Skeletal muscle tissue (tissue), 4 donors: ENCODE measurements around the gene GALM. TPM values are rescaled to one million over a fixed set of nuclear protein-coding genes. Genes with fewer than 3 reads are reported as not detected.

Experiments
- H3K27ac ChIP-seq: one replicate; pipeline ENCODE4 v1.7.0; 2013; ENCODE audit warnings: mild to moderate bottlenecking, low read depth, low read length, inconsistent platforms
- H3K27me3 ChIP-seq, 3 donors: one replicate each; pipeline ENCODE4 v1.7.0; 2013; ENCODE audit warnings: low read length in 3 of 3; ENCODE audit not compliant: control insufficient read depth in 3 of 3, insufficient read depth in 3 of 3
- H3K36me3 ChIP-seq, 3 donors: one replicate each; pipeline ENCODE4 v1.7.0; 2013; ENCODE audit warnings: low read length in 3 of 3; ENCODE audit not compliant: control insufficient read depth in 3 of 3, insufficient read depth in 3 of 3
- H3K4me1 ChIP-seq, 3 donors: one replicate each; pipeline ENCODE4 v1.7.0; 2013; ENCODE audit warnings: low read length in 3 of 3, mild to moderate bottlenecking in 3 of 3; ENCODE audit not compliant: control insufficient read depth in 3 of 3, insufficient read depth in 3 of 3
- H3K4me3 ChIP-seq, 3 donors: one replicate each; pipeline ENCODE4 v1.7.0; 2013; ENCODE audit warnings: low read length in 3 of 3
- H3K9ac ChIP-seq, 3 donors: one replicate each; pipeline ENCODE4 v1.7.0; 2013; ENCODE audit warnings: low read length in 3 of 3, mild to moderate bottlenecking in 3 of 3, moderate library complexity in 2 of 3, low read depth in 1 of 3
- H3K9me3 ChIP-seq, 3 donors: one replicate each; pipeline ENCODE4 v1.7.0; 2013; ENCODE audit warnings: low read length in 3 of 3; ENCODE audit not compliant: control insufficient read depth in 3 of 3
- total RNA-seq: library from RNA; depleted of rRNA; stranded (reverse); fragments of >200 nt; gene quantifications from one replicate; pipeline ENCODE4 v1.2.3, GENCODE V29; 2014
- donor health status: Osteomylitis.

The GALM gene
- total RNA-seq, 1 donor from 2014 or later, result 18.3 TPM

GRCh38 chr2:38656866-38657480, 8.9 kb upstream of the GALM start:
- Histone ChIP-seq H3K4me1 (peaks cover 0 to 4% (median 0%) of the 10 kb centered on the region in 3 donors), H3K36me3 (no peaks in the 10 kb centered on the region), H3K9me3 (no peaks in the 10 kb centered on the region), H3K9ac (no peak overlapping the region), H3K27ac (no peak overlapping the region), H3K27me3 (no peaks in the 10 kb centered on the region), H3K4me3 (no peak overlapping the region)

- no peak overlapping the region for H3K9ac ChIP-seq
- no peaks in the 10 kb centered on the region for H3K36me3 ChIP-seq
- H3K4me1 ChIP-seq, result peaks cover 0 to 4% (median 0%) of the 10 kb centered on the region in 3 donors
- H3K4me3 ChIP-seq, result no peak overlapping the region
- H3K9me3 ChIP-seq, result no peaks in the 10 kb centered on the region
- no peaks in the 10 kb centered on the region for H3K27me3 ChIP-seq
- H3K27ac ChIP-seq, result no peak overlapping the region
Observed at GRCh38 chr2:38658613-38659012, 7.3 kb upstream of the GALM start.

- H3K36me3 ChIP-seq, result no peaks in the 10 kb centered on the region
- no peak overlapping the region for H3K27ac ChIP-seq
- H3K4me1 ChIP-seq, result peaks cover 0 to 4% (median 0%) of the 10 kb centered on the region in 3 donors
- no peak overlapping the region for H3K9ac ChIP-seq
- no peaks in the 10 kb centered on the region for H3K9me3 ChIP-seq
- H3K4me3 ChIP-seq, result no peak overlapping the region
- H3K27me3 ChIP-seq, result no peaks in the 10 kb centered on the region
Observed at GRCh38 chr2:38659115-38659514, 6.8 kb upstream of the GALM start.

- H3K4me1 ChIP-seq, result peaks cover 0 to 2% (median 0%) of the 10 kb centered on the region in 3 donors
- no peaks in the 10 kb centered on the region for H3K9me3 ChIP-seq
- no peak overlapping the region for H3K9ac ChIP-seq
- no peak overlapping the region for H3K4me3 ChIP-seq
- H3K27me3 ChIP-seq, result no peaks in the 10 kb centered on the region
- no peaks in the 10 kb centered on the region for H3K36me3 ChIP-seq
- no peak overlapping the region for H3K27ac ChIP-seq
Observed at GRCh38 chr2:38660282-38660681, 5.6 kb upstream of the GALM start.

- no peaks in the 10 kb centered on the region for H3K27me3 ChIP-seq
Observed at GRCh38 chr2:38661306-38661705, 4.6 kb upstream of the GALM start.

GRCh38 chr2:38666556-38666910, 619 bp downstream of the GALM start:
- Histone ChIP-seq H3K4me3 (peak overlapping the region; percentile 91 to 98 (median 95)), H3K27ac (peak overlapping the region; percentile 79), H3K9ac (peak overlapping the region; percentile 81 to 85 (median 85)), H3K9me3 (no peaks in the 10 kb centered on the region), H3K27me3 (no peaks in the 10 kb centered on the region), H3K36me3 (no peaks in the 10 kb centered on the region), H3K4me1 (peaks cover 14 to 21% (median 14%) of the 10 kb centered on the region in 3 donors)

More at GRCh38 chr2:38661306-38661705, 4.6 kb upstream of the GALM start:
- Histone ChIP-seq H3K9me3 (no peaks in the 10 kb centered on the region), H3K27ac (no peak overlapping the region), H3K4me1 (peaks cover 3 to 11% (median 3%) of the 10 kb centered on the region in 3 donors), H3K9ac (no peak overlapping the region), H3K4me3 (no peak overlapping the region), H3K36me3 (no peaks in the 10 kb centered on the region)

- Histone ChIP-seq H3K4me3 (no peak overlapping the region), H3K27ac (no peak overlapping the region), H3K4me1 (peaks cover 14 to 21% (median 14%) of the 10 kb centered on the region in 3 donors), H3K27me3 (no peaks in the 10 kb centered on the region), H3K36me3 (peaks cover 0 to 2% (median 0%) of the 10 kb centered on the region in 3 donors), H3K9ac (no peak overlapping the region), H3K9me3 (no peaks in the 10 kb centered on the region)
Observed at GRCh38 chr2:38668092-38668491, 2.2 kb downstream of the GALM start.

- H3K9ac ChIP-seq, result no peak overlapping the region
- H3K9me3 ChIP-seq, result no peaks in the 10 kb centered on the region
- no peak overlapping the region for H3K4me3 ChIP-seq
- no peak overlapping the region for H3K27ac ChIP-seq
- H3K36me3 ChIP-seq, result peaks cover 0 to 2% (median 0%) of the 10 kb centered on the region in 3 donors
- peaks cover 14 to 21% (median 14%) of the 10 kb centered on the region in 3 donors for H3K4me1 ChIP-seq
- no peaks in the 10 kb centered on the region for H3K27me3 ChIP-seq
Observed at GRCh38 chr2:38668779-38669479, 3.0 kb downstream of the GALM start.

GRCh38 chr2:38671303-38671702, 5.4 kb downstream of the GALM start:
- Histone ChIP-seq H3K9me3 (no peaks in the 10 kb centered on the region), H3K27me3 (no peaks in the 10 kb centered on the region), H3K4me1 (peaks cover 11% of the 10 kb centered on the region in 3 donors), H3K36me3 (peaks cover 5 to 9% (median 6%) of the 10 kb centered on the region in 3 donors), H3K4me3 (no peak overlapping the region), H3K27ac (no peak overlapping the region), H3K9ac (no peak overlapping the region)

- no peaks in the 10 kb centered on the region for H3K9me3 ChIP-seq
- H3K9ac ChIP-seq, result no peak overlapping the region
- no peak overlapping the region for H3K4me3 ChIP-seq
- no peak overlapping the region for H3K27ac ChIP-seq
- peaks cover 9 to 12% (median 9%) of the 10 kb centered on the region in 3 donors for H3K36me3 ChIP-seq
- peaks cover 4 to 5% (median 4%) of the 10 kb centered on the region in 3 donors for H3K4me1 ChIP-seq
- no peaks in the 10 kb centered on the region for H3K27me3 ChIP-seq
Observed at GRCh38 chr2:38671946-38672345, 6.0 kb downstream of the GALM start.
